Small intestine (tissue), 7 donors: Measurements from ENCODE around the gene JAKMIP1. TPM values are rescaled to one million over a fixed set of nuclear protein-coding genes. Genes with fewer than 3 reads are reported as not detected.

Source experiments
- DNase-seq, 2 donors: peaks; one replicate each; pipeline versions ENCODE4 v3.0.0 to v3.0.0-alpha.2; 2013
- FAIRE-seq: peaks from 2 replicates; lab custom pipeline; 2012; peaks lifted over from hg19 to GRCh38; lab: Jason Lieb, UNC
- H3K27ac ChIP-seq, 3 donors: one replicate each; pipeline ENCODE4 v1.5.1; 2013; ENCODE audit warnings: low read length in 2 of 3, mild to moderate bottlenecking in 2 of 3, control low read depth in 1 of 3, inconsistent platforms in 1 of 3, low read depth in 1 of 3, moderate library complexity in 1 of 3
- H3K27me3 ChIP-seq, 3 donors: one replicate each; pipeline ENCODE4 v1.6.1; 2013; ENCODE audit warnings: low read length in 3 of 3, inconsistent platforms in 1 of 3; ENCODE audit not compliant: control insufficient read depth in 3 of 3, insufficient read depth in 3 of 3
- H3K36me3 ChIP-seq, 3 donors: one replicate each; pipeline ENCODE4 v1.6.1; 2013; ENCODE audit warnings: low read length in 3 of 3, inconsistent platforms in 1 of 3, low read depth in 1 of 3, mild to moderate bottlenecking in 1 of 3, moderate library complexity in 1 of 3; ENCODE audit not compliant: control insufficient read depth in 3 of 3, insufficient read depth in 2 of 3
- H3K4me1 ChIP-seq, 3 donors: one replicate each; pipeline ENCODE4 v1.6.1; 2013; ENCODE audit warnings: low read length in 2 of 3, inconsistent platforms in 1 of 3, low read depth in 1 of 3, mild to moderate bottlenecking in 1 of 3, moderate library complexity in 1 of 3; ENCODE audit not compliant: control insufficient read depth in 3 of 3, insufficient read depth in 2 of 3
- H3K4me3 ChIP-seq, 3 donors: one replicate each; pipeline ENCODE4 v1.5.1; 2013; ENCODE audit warnings: low read length in 3 of 3, control low read depth in 1 of 3, inconsistent platforms in 1 of 3, low read depth in 1 of 3, mild to moderate bottlenecking in 1 of 3, moderate library complexity in 1 of 3
- H3K9me3 ChIP-seq, 2 donors: one replicate each; pipeline ENCODE4 v1.6.1; 2013; ENCODE audit warnings: low read depth in 1 of 2, low read length in 1 of 2; ENCODE audit not compliant: control insufficient read depth in 2 of 2, insufficient read depth in 1 of 2
- WGBS, 3 donors: extraction: QIAGEN DNeasy Blood & Tissue Kit; methylation state at CpG; one replicate each; pipeline ENCODE4 v1.1.7; 2013; 5-methylcytosine and 5-hydroxymethylcytosine counted together
- polyA plus RNA-seq, 4 donors: library from polyadenylated mRNA; stranded (reverse) in 3 of 4; unstranded in 1 of 4; fragments of 200-250 nt in 3 of 4; fragments of 120-200 nt in 1 of 4; gene quantifications; one replicate each; pipeline versions ENCODE4 v1.2.1 to v1.2.3, GENCODE V29; 2013
- donor health status: healthy with polysubstance abuse.
- donor health status: control.
- donor health status: control.
- donor health status: Bipolar disorder and iron deficiency.
- donor health status: healthy.

Gene JAKMIP1
- polyA plus RNA-seq, 4 donors: 0.25 to 1.8 (median 1.0) TPM

GRCh38 chr4:6069845-6070709 is 130.3 kb downstream of the JAKMIP1 start:
- WGBS, 3 donors: 83 to 86% (median 83%) methylated on average over 28 to 29 of the region's 29 CpGs
- H3K9me3 ChIP-seq: no peaks in the 10 kb centered on the region
- no peak for FAIRE-seq

DNA sequence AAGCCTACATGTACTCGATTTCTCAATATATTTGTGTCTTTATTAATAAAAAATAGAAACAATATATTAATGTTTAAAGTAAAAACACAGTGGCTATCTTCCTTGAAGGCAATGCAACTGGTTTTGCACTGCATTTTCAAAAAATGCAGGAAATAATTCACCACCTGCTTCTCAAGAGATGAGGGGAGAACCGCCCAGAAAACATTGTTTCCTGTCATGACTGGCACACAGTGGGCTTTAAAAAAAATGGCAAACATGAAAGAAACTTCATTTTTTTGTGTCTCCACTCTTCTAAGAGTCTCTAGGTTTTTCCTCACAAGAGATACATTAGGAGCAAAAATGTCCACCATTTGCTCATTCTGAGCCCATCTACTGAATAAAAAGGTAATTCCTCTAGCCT is 131.4 kb downstream of the JAKMIP1 start:
- Histone ChIP-seq H3K9me3 (no peaks in the 10 kb centered on the region), H3K4me3 (no peak overlapping the region), H3K4me1 (peaks cover 0 to 9% (median 0%) of the 10 kb centered on the region in 3 donors), H3K27me3 (no peaks in the 10 kb centered on the region), H3K27ac (no peak overlapping the region), H3K36me3 (no peaks in the 10 kb centered on the region)
- FAIRE-seq: no peak
- 59 to 71% (median 70%) methylated on average over 2 of the region's 2 CpGs for WGBS, 3 donors
- no peak for DNase-seq

More at GRCh38 chr4:6069845-6070709, 130.3 kb downstream of the JAKMIP1 start:
- no peak overlapping the region for H3K4me3 ChIP-seq
- peaks cover 0 to 9% (median 0%) of the 10 kb centered on the region in 3 donors for H3K4me1 ChIP-seq
- DNase-seq: no peak
- H3K36me3 ChIP-seq: no peaks in the 10 kb centered on the region
- no peak overlapping the region for H3K27ac ChIP-seq
- H3K27me3 ChIP-seq: no peaks in the 10 kb centered on the region

- no peaks in the 10 kb centered on the region for H3K27me3 ChIP-seq
- WGBS, 3 donors: 70 to 79% (median 76%) methylated on average over 10 of the region's 10 CpGs
- H3K9me3 ChIP-seq: peaks cover 0 to 8% of the 10 kb centered on the region in 2 donors
- no peaks in the 10 kb centered on the region for H3K4me1 ChIP-seq
- no peaks in the 10 kb centered on the region for H3K36me3 ChIP-seq
- no peak for DNase-seq
- FAIRE-seq: no peak
- H3K27ac ChIP-seq: no peak overlapping the region
- no peak overlapping the region for H3K4me3 ChIP-seq
Measured at GRCh38 chr4:6065934-6066590, 134.3 kb downstream of the JAKMIP1 start.

GRCh38 chr4:6065166-6065565 is 135.2 kb downstream of the JAKMIP1 start:
- FAIRE-seq (no peak), DNase-seq (no peak)
- WGBS, 3 donors: 88 to 94% (median 89%) methylated on average over 5 of the region's 5 CpGs
- H3K27ac ChIP-seq: no peak overlapping the region
- H3K4me3 ChIP-seq: no peak overlapping the region
- no peaks in the 10 kb centered on the region for H3K4me1 ChIP-seq
- H3K9me3 ChIP-seq: peaks cover 0 to 17% of the 10 kb centered on the region in 2 donors
- H3K27me3 ChIP-seq: no peaks in the 10 kb centered on the region
- no peaks in the 10 kb centered on the region for H3K36me3 ChIP-seq

GRCh38 chr4:6064383-6064782 is 136.0 kb downstream of the JAKMIP1 start:
- no peaks in the 10 kb centered on the region for H3K4me1 ChIP-seq
- no peak for DNase-seq

DNA sequence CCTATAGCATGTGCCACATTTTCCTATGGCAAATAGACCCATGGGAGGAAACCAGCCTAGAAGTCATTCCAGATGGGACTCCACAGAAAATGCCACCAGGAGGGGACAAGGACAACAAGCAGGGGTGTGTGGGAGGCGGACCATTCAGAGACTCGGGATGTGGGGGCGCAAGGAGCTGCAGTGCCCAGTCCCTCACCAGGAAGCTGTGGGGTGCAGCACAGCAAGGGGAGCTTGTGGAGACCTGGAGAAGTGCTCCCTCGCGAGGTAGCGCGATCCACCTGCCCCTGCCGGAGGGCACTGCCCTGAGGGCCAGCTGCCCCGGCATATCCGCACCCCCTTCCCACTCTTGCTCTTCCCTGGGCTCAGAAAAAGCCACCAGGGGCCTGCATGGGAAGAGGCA is 136.7 kb downstream of the JAKMIP1 start:
- Histone ChIP-seq H3K4me1 (no peaks in the 10 kb centered on the region), H3K4me3 (no peak overlapping the region), H3K27me3 (no peaks in the 10 kb centered on the region), H3K36me3 (no peaks in the 10 kb centered on the region), H3K27ac (no peak overlapping the region), H3K9me3 (peaks cover 0 to 31% of the 10 kb centered on the region in 2 donors)
- FAIRE-seq (no peak), DNase-seq (no peak)
- WGBS, 3 donors: 91 to 94% (median 94%) methylated on average over 10 of the region's 10 CpGs

More at GRCh38 chr4:6064383-6064782, 136.0 kb downstream of the JAKMIP1 start:
- no peak overlapping the region for H3K27ac ChIP-seq
- 80 to 85% (median 84%) methylated on average over 7 of the region's 7 CpGs for WGBS, 3 donors
- H3K36me3 ChIP-seq: no peaks in the 10 kb centered on the region
- peaks cover 0 to 24% of the 10 kb centered on the region in 2 donors for H3K9me3 ChIP-seq
- H3K4me3 ChIP-seq: no peak overlapping the region
- no peak for FAIRE-seq
- H3K27me3 ChIP-seq: no peaks in the 10 kb centered on the region

DNA sequence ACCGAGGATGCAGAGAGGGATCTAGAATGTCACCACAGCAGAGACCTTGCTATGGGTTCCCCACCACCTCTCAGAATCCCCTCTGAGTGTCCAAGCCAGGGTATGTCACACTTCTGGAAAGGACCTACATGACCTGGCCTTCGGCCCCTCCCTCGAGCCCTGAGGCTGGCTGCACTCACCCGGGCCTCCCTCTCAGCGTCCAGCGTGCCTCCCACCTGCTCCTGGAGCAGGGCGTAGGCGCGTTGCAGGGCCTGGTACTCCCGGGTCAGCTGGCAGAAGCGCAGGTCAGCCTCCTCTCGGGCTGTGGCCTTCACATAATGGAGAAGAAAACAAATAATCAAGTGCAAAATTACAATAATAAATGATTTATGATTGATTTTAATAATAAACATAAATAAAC is 138.2 kb downstream of the JAKMIP1 start:
- no peak overlapping the region for H3K4me3 ChIP-seq
- no peaks in the 10 kb centered on the region for H3K36me3 ChIP-seq
- H3K27ac ChIP-seq: no peak overlapping the region
- no peaks in the 10 kb centered on the region for H3K4me1 ChIP-seq
- DNase-seq (no peak), FAIRE-seq (no peak)
- no peaks in the 10 kb centered on the region for H3K27me3 ChIP-seq
- peaks cover 5 to 45% of the 10 kb centered on the region in 2 donors for H3K9me3 ChIP-seq
- 85 to 90% (median 90%) methylated on average over 12 of the region's 12 CpGs for WGBS, 3 donors

GRCh38 chr4:6059375-6059805 is 141.0 kb downstream of the JAKMIP1 start:
- Histone ChIP-seq H3K36me3 (no peaks in the 10 kb centered on the region), H3K4me1 (no peaks in the 10 kb centered on the region), H3K4me3 (no peak overlapping the region), H3K27me3 (no peaks in the 10 kb centered on the region), H3K27ac (no peak overlapping the region), H3K9me3 (peaks cover 5 to 49% of the 10 kb centered on the region in 2 donors)
- no peak for FAIRE-seq
- no peak for DNase-seq
- 88 to 92% (median 91%) methylated on average over 7 of the region's 7 CpGs for WGBS, 3 donors
